H54 (cell line): ENCODE results near the gene PARP16.
A peak's percentile ranks its signal among the peaks of the same experiment; 100 is the strongest.

Experiments
- DNase-seq: peaks from one replicate; pipeline ENCODE4 v3.0.0; 2011; ENCODE audit warnings: low spot score, mixed read lengths; ENCODE audit not compliant: insufficient read length
- FAIRE-seq: peaks from 3 replicates; lab custom pipeline; 2011; peaks lifted over from hg19 to GRCh38; lab: Jason Lieb, UNC
- POLR2A ChIP-seq: IDR thresholded peaks from 2 replicates; pipeline ENCODE4 v1.6.1; 2011; ENCODE audit warnings: low read depth, mild to moderate bottlenecking, low read length

Gene PARP16

DNA sequence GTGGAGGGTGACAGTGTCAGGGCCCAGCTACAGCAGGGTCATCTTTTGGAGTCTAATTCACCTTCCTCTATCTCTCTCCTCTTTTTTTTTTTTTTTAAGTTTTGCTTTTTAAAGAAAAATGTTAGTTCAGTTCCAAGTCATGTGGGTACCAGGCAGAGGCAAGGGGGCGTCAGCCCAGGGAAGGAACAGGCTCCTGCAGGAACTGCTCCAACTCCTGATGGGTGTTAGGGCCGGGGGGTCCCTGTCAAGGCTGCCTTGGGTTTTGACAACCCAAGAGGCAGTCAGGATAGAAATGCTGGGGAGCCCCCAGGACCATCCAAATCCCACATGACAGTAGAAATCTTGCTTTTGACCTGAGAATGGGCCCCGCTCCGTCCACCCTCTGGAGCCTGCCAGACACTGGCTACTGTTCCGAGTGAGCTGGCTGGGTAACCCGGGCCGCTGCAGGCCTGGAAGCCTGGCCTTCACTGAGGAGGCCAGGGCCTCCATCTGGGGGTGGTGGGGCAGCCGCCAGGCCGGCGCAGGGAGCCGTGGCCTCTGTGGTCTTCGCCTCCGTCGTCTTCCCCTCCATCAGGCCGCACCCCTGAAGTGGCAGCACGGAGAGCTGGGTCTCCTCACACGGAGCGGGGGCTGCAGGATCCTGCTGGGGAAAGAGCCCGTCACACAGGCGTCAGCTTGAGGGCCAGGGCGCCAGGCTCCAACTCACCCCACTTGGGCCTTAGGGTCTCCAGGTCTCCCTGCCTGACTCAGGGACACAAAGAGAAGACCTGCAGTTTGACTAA lies 42.0 kb upstream of the PARP16 start:
- FAIRE-seq = no peak
- no peak for DNase-seq
- no peak for TF ChIP-seq POLR2A

DNA sequence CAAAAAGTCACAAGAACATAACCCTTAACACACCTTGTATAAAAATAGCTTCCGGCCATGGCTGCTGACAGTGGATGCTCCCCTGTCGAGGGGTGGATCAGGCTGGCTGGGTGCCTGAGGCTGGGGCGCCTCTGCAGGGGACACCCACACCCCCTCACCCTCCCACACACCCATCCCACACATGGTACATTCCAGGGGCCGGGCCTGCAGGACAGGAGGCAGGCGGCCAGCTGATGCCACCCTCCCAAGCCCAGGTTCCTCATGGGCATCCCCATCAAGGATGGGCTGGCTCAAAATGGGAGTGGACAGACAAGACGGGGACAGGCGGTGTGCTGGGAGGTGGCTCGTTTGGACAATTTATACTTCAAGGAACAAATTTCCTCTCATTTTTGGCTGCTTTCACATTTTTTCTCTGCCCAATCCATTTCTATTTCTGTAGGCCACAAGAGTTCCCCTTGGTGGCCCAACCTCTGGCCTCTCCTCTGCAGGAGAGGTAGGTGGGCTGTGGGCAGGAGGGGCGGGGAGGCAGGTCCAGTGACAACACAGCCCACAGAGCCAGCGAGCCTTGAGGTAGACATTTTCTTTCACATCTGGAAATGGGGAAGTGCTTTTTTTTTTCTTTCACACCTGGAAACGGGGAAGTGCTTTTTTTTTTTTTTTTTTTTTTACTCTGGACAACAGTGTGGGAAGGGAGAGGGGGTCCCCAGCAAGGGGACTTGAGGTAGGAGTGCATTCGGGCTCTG lies 41.1 kb upstream of the PARP16 start:
- FAIRE-seq (no peak), DNase-seq (no peak)

DNA sequence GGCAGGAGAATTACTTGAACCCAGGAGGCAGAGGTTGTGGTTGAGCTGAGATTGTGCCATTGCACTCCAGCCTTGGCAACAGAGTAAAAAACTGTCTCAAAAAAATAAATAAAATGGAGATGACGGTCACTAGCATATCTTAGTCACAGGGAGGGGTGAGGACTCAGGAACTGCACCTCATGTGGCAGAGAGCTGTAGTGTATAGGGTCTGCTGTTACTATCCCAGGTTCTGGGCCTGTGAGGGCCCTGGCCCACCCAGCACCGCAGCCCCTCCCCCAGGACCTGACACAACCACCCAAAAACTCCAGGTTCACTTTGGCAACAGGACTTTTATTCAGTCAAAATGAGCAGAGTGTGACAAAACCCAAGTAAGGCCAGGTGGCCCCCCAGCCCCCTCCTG lies 40.1 kb upstream of the PARP16 start:
- DNase-seq = no peak
- FAIRE-seq = no peak
- TF ChIP-seq POLR2A = no peak

More for the DNA sequence above, 41.1 kb upstream of the PARP16 start:
- TF ChIP-seq POLR2A = no peak

DNA sequence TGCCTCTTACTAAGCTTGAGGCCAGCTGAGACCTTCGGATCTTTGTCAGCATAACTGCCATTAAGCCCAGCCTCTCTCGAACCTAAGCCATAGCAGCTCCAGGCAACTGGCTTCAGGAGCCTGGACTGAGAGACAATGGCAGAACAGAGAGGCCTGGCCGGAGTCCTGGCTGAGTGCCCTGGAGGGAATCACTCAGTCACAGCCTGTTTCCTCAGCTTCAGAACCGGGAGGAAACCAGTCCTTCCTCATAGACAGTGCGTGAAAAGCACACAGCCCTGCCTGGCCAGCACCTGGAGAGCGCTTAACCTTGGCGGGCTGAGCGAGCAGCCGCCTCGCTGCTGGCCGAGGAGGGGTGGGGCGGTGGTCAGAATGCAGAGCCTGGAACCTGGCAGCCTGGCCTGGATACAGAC lies 39.4 kb upstream of the PARP16 start:
- DNase-seq (no peak), FAIRE-seq (no peak)
- TF ChIP-seq POLR2A = no peak

DNA sequence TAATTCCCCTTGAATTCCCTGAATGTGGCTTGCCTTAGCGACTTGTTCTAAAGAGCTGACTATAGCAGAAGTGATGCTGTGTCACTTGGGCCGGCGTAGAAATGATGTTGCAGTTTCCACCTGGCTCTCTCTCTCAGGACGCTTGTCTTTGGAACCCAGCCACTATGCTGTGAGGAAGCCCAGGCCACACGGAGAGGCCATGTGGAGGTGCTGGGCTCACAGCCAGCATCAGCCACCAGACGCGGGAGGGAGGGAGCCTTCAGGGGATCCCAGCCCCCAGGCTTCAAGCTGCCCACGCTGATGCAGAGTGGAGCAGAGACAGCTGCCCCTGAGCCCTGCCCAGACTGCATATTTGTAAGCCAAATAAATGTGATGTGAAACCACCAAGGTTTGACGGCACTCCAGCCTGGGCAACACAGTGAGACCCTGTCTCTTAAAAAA lies 36.4 kb upstream of the PARP16 start:
- DNase-seq (no peak), FAIRE-seq (no peak)
- TF ChIP-seq POLR2A = no peak

DNA sequence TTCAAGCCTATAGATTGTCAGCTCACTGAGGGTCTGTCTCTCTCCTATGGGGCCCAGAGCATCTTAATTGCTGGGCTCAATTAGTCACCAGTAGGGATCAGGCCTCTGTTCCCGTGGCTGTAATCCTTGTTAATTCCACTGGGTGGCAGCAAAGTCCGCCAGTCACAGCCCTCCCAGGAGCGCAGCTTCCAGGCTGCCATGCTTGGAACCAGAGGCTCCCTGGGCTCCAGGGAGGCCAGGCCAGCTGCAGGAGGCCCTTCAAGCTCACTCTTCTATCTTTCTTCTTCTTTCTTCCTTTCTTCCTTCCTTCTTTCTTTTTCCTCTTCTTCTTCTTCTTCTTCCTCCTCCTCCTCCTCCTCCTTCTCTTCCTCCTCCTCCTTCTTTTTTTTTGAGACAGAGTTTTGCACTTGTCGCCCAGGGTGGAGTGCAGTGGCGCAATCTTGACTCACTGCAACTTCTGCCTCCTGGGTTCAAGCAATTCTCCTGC lies 32.2 kb upstream of the PARP16 start:
- FAIRE-seq (no peak), DNase-seq (peak; percentile 63)
- TF ChIP-seq POLR2A = no peak

DNA sequence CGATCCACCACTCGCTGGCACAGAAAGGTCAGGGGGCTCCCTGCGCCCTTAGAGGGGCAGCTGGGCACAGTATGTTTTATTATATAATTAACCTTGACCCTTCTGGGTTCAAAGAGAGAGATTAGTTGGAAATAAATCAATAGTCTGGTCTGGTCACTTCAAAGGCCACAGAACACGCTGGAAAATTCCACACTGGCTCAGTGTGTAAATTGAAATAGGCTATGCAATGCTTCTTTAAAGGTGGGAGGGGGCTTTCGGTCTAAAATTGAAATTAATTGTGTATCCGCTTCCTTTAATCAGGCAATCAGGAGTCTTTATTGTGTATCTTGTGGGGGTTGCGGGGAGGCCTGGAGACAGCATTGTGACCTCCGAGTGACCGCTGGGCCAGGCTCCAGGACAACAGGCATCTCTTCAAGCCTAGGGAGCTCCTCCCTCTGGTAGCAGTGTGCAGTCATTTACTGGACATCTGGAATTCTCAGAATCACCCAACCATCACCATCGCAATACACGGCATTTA lies 25.8 kb upstream of the PARP16 start:
- DNase-seq (no peak), FAIRE-seq (no peak)

DNA sequence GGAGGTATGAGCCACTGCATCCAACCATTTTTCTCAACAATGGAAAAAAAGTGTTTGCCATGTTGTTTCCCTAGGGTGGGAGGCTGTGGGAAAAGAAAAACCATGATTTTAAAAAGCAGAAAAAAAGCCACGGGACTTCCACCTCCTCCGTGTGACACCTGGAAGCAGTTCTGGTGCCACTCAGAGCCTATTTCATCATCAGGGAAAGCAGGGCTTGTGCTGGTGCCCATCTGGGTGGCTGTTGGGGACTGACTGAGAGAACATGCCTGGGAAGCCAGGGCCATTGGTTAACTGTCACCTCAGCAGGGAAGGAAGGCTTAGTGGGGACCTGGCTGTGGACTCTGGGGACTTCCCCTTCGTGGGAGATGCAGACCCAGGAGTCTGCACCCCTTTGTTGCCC lies 25.1 kb upstream of the PARP16 start:
- DNase-seq (no peak), FAIRE-seq (no peak)
- TF ChIP-seq POLR2A = no peak

More for the DNA sequence above, 25.8 kb upstream of the PARP16 start:
- TF ChIP-seq POLR2A = no peak

DNA sequence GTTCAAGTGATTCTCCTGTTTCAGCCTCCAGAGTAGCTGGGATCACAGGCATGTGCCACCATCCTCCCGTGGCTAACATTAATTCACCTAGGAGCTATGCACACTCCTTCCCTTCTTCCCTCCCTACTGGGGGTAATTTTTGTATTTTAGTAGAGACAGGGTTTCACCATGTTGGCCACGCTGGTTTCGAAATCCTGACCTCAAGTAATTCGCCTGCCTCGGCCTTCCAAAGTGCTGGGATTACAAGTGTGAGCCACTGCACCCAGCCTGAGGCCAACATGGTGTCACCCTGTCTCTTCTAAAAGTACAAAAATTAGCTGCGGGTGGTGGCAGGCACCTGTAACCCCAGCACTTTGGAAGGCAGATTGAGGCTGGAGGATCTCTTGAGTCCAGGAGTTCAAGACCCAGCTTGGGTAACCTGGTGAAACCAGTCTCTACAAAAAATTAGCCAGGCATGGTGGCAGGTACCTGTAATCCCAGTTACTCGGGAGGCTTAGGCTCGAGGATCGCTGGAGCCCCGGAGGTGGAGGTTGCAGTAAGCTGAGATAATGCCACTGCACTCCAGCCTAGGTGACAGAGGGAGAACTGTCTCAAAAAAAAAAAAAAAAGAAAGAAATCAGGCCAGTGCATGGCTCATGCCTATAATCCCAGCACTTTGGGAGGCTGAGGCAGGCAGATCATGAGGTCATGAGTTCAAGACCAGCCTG lies 23.9 kb upstream of the PARP16 start:
- DNase-seq (no peak), FAIRE-seq (no peak)
- TF ChIP-seq POLR2A = no peak

DNA sequence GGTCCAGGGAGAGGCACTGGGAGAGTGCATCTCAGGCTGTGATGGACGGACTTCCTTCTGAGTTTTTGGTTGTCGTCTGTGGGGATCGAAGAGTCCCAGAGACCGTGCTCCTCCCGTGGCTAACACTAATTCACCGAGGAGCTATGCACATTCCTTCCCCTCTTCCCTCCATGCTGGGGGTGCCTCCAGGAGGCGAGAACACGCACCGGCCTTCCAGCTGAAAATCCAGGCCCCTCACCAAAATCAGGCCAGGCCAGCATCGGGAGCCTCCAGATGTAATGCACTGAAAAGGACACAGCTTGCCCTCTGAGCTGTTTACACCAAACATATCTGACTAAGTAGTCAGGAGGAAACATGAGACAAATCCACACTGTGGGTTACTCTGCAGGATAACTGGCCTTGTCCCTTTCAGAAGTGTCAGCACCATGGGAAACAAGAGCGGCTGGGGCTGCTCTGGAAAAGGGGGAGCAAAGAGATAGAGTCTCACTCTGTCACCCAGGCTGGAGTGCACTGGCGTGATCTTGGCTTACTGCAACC lies 23.3 kb upstream of the PARP16 start:
- no peak for FAIRE-seq
- TF ChIP-seq POLR2A = no peak
- DNase-seq = no peak

DNA sequence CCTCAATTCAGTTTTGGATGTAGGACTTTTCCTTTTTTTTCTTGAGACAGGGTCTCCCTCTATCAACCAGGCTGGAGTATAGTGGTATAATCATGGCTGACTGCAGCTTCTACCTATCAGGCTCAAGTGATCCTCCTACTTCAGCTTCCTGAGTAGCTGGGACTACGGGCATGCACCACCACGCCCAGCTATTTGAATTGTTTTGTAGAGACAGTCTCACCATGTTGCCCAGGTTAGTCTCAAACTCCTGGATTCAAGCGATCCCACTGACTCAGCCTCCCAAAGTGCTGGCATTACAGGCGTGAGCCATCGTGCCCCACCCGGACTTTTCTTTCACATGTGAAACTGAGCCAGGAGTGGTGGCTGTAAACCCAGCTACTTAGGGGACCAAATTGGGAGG lies 21.3 kb upstream of the PARP16 start:
- DNase-seq (no peak), FAIRE-seq (no peak)
- no peak for TF ChIP-seq POLR2A

DNA sequence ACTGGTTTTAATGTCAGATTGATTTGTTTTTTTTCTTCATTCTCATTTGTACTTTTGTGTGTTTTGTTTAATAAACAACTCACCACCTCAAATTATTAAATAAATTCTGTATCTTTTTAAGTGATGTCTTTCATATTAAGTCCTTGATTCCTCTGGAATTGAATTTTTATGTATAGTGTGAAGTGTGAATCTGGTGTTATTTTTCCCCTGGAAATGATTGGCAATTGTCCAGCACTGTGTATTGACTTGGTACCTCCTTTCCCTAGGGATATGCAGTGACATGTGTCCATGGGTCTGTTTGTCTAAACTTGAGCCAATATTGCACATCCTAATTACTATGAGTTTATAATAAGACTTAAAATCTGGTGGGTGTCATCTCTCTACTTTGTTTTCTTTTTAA lies 19.9 kb upstream of the PARP16 start:
- DNase-seq (no peak), FAIRE-seq (no peak)
- no peak for TF ChIP-seq POLR2A

DNA sequence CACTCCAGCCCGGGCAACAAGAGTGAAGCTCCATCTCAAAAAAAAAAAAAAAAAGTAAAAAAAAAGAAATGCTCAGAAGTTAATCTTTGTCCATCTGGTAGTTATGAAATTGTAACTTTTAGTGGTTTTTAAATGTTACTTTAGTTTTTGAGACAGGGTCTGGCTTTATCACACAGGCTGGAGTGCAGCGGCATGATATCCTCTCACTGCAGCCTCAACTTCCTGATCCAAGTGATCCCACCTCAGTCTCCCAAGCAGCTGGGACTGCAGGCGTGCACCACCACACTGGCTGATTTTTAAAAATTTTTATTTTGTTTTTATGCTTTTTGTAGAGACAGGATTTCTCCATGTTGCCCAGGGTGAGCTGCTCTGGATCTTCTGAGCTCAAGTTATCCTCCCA lies 19.1 kb upstream of the PARP16 start:
- DNase-seq (no peak), FAIRE-seq (no peak)
- TF ChIP-seq POLR2A = no peak
